Mesenchymal stem cell (in vitro differentiated cells and primary cell): ENCODE measurements around the gene MPZL2.

Experiments
- DNase-seq: peaks from one replicate; pipeline ENCODE4 v3.0.0-alpha.2; 2013
- H2AFZ ChIP-seq: one replicate; pipeline ENCODE4 v1.6.1; 2013; ENCODE audit warnings: low read depth, mild to moderate bottlenecking, control low read depth, inconsistent platforms, low read length, moderate library complexity
- H2AK5ac ChIP-seq: 2 replicates; pipeline ENCODE4 v1.6.1; 2013; ENCODE audit warnings: low read length, moderate library complexity, mild to moderate bottlenecking, inconsistent platforms; ENCODE audit not compliant: severe bottlenecking
- H2BK120ac ChIP-seq: one replicate; pipeline ENCODE4 v1.6.1; 2013; ENCODE audit warnings: low read depth, mild to moderate bottlenecking, inconsistent platforms, low read length, moderate library complexity
- H2BK12ac ChIP-seq, 2 experiments: one replicate each; pipeline ENCODE4 v1.6.1; 2013; ENCODE audit warnings: inconsistent platforms in 2 of 2, low read length in 2 of 2, mild to moderate bottlenecking in 2 of 2, moderate library complexity in 2 of 2, control low read depth in 1 of 2
- H2BK15ac ChIP-seq: one replicate; pipeline ENCODE4 v1.6.1; 2013; ENCODE audit warnings: mild to moderate bottlenecking, low read depth, inconsistent platforms; ENCODE audit not compliant: poor library complexity, severe bottlenecking
- H2BK5ac ChIP-seq: 2 replicates; pipeline ENCODE4 v1.6.1; 2013; ENCODE audit warnings: low read depth, mild to moderate bottlenecking, low read length, control low read depth, inconsistent platforms; ENCODE audit not compliant: poor library complexity, severe bottlenecking
- H3K14ac ChIP-seq, 2 experiments: one replicate each; pipeline ENCODE4 v1.6.1; 2013; ENCODE audit warnings: inconsistent platforms in 2 of 2, low read length in 2 of 2, control low read depth in 1 of 2, mild to moderate bottlenecking in 1 of 2, moderate library complexity in 1 of 2
- H3K18ac ChIP-seq, 2 experiments: one replicate each; pipeline ENCODE4 v1.6.1; 2013; ENCODE audit warnings: inconsistent platforms in 2 of 2, low read length in 2 of 2, control low read depth in 1 of 2, low read depth in 1 of 2, mild to moderate bottlenecking in 1 of 2
- H3K23ac ChIP-seq, 2 experiments: one replicate each; pipeline ENCODE4 v1.6.1; 2013; ENCODE audit warnings: inconsistent platforms in 2 of 2, low read length in 2 of 2, mild to moderate bottlenecking in 2 of 2, moderate library complexity in 2 of 2, control low read depth in 1 of 2
- H3K27ac ChIP-seq: 2 replicates; pipeline ENCODE4 v1.5.1; 2013; ENCODE audit warnings: mild to moderate bottlenecking, moderate library complexity, low read length, control low read depth, inconsistent platforms; ENCODE audit not compliant: poor library complexity, severe bottlenecking
- H3K27me3 ChIP-seq, 2 experiments: 2 replicates each; pipeline versions ENCODE4 v1.6.1 to v1.7.0; 2013; ENCODE audit warnings: low read length in 2 of 2, mild to moderate bottlenecking in 2 of 2, moderate library complexity in 2 of 2, control low read depth in 1 of 2, inconsistent platforms in 1 of 2; ENCODE audit not compliant: control insufficient read depth in 1 of 2, insufficient read depth in 1 of 2
- H3K36me3 ChIP-seq, 2 experiments: 2 replicates each; pipeline versions ENCODE4 v1.6.1 to v1.7.0; 2013; ENCODE audit warnings: low read length in 2 of 2, control low read depth in 1 of 2, inconsistent platforms in 1 of 2, low read depth in 1 of 2, mild to moderate bottlenecking in 1 of 2; ENCODE audit not compliant: insufficient read depth in 2 of 2, control insufficient read depth in 1 of 2
- H3K4ac ChIP-seq, 2 experiments: one replicate each; pipeline ENCODE4 v1.6.1; 2013; ENCODE audit warnings: inconsistent platforms in 2 of 2, low read length in 2 of 2, mild to moderate bottlenecking in 2 of 2, moderate library complexity in 2 of 2, control low read depth in 1 of 2, low read depth in 1 of 2
- H3K4me1 ChIP-seq: 2 replicates; pipeline ENCODE4 v1.6.1; 2013; ENCODE audit warnings: low read depth, low read length, control low read depth; ENCODE audit not compliant: control insufficient read depth, insufficient read depth
- H3K4me2 ChIP-seq: 2 replicates; pipeline ENCODE4 v1.6.1; 2013; ENCODE audit warnings: low read length, mild to moderate bottlenecking, inconsistent platforms; ENCODE audit not compliant: poor library complexity, severe bottlenecking
- H3K4me3 ChIP-seq, 2 experiments: 2 replicates each; pipeline versions ENCODE4 v1.5.1 to v1.7.0; 2013; ENCODE audit warnings: low read length in 2 of 2, mild to moderate bottlenecking in 2 of 2, control low read depth in 1 of 2, low read depth in 1 of 2; ENCODE audit not compliant: insufficient read depth in 1 of 2
- H3K79me1 ChIP-seq: replicated peaks from 2 replicates; pipeline ENCODE4 v1.6.1; 2013; ENCODE audit warnings: mild to moderate bottlenecking, control low read depth, low read length, inconsistent platforms; ENCODE audit not compliant: poor library complexity, severe bottlenecking
- H3K9ac ChIP-seq: 2 replicates; pipeline ENCODE4 v1.7.0; 2013; ENCODE audit warnings: mild to moderate bottlenecking, low read length, moderate library complexity
- H3K9me3 ChIP-seq: 2 replicates; pipeline ENCODE4 v1.7.0; 2013; ENCODE audit warnings: mild to moderate bottlenecking, low read length; ENCODE audit not compliant: control insufficient read depth
- H4K8ac ChIP-seq: one replicate; pipeline ENCODE4 v1.6.1; 2013; ENCODE audit warnings: inconsistent platforms, mild to moderate bottlenecking, low read length, moderate library complexity
- H4K91ac ChIP-seq: one replicate; pipeline ENCODE4 v1.6.1; 2013; ENCODE audit warnings: mild to moderate bottlenecking, low read length, inconsistent platforms
- WGBS: methylation state at CpG from one replicate; pipeline ENCODE4 v1.1.7; 2013; ENCODE audit warnings: mixed read lengths; 5-methylcytosine and 5-hydroxymethylcytosine counted together

MPZL2 gene

GRCh38 chr11:118239509-118240205 is 24.4 kb downstream of the MPZL2 start:
- H3K4me1 ChIP-seq = no peaks in the 10 kb centered on the region
- no peak overlapping the region for H3K4me3 ChIP-seq
- no peak overlapping the region for H4K8ac ChIP-seq
- H2BK15ac ChIP-seq = no peak overlapping the region
- no peak overlapping the region for H2BK120ac ChIP-seq
- no peak overlapping the region for H2BK12ac ChIP-seq
- H3K18ac ChIP-seq = no peak overlapping the region
- H4K91ac ChIP-seq = no peak overlapping the region
- no peak for DNase-seq
- H3K27me3 ChIP-seq = peaks cover 23 to 48% of the 10 kb centered on the region in 2 experiments
- H3K9ac ChIP-seq = no peak overlapping the region
- H3K27ac ChIP-seq = no peak overlapping the region
- H3K14ac ChIP-seq = no peak overlapping the region
- no peaks in the 10 kb centered on the region for H3K36me3 ChIP-seq
- H3K79me1 ChIP-seq = no peaks in the 10 kb centered on the region
- no peak overlapping the region for H3K4ac ChIP-seq
- no peaks in the 10 kb centered on the region for H3K9me3 ChIP-seq
- no peak overlapping the region for H3K23ac ChIP-seq
- 73% methylated on average over 2 of the region's 5 CpGs for WGBS
- H2AFZ ChIP-seq = no peak overlapping the region
- no peak overlapping the region for H2AK5ac ChIP-seq
- H2BK5ac ChIP-seq = no peak overlapping the region
- no peak overlapping the region for H3K4me2 ChIP-seq

GRCh38 chr11:118238929-118239328 is 25.2 kb downstream of the MPZL2 start:
- Histone ChIP-seq H3K9ac (no peak overlapping the region), H3K9me3 (no peaks in the 10 kb centered on the region), H3K4me3 (no peak overlapping the region), H2AFZ (no peak overlapping the region), H3K18ac (no peak overlapping the region), H3K36me3 (no peaks in the 10 kb centered on the region), H2BK5ac (no peak overlapping the region), H3K27me3 (peaks cover 18 to 47% of the 10 kb centered on the region in 2 experiments), H3K23ac (no peak overlapping the region), H3K79me1 (no peaks in the 10 kb centered on the region), H3K4me2 (no peak overlapping the region), H2BK15ac (no peak overlapping the region), H4K91ac (no peak overlapping the region), H2AK5ac (no peak overlapping the region), H3K4me1 (no peaks in the 10 kb centered on the region), H3K14ac (no peak overlapping the region), H2BK12ac (no peak overlapping the region), H3K4ac (no peak overlapping the region), H4K8ac (no peak overlapping the region), H2BK120ac (no peak overlapping the region), H3K27ac (no peak overlapping the region)
- WGBS = 78% methylated on average over 1 of the region's 1 CpG
- no peak for DNase-seq

- Histone ChIP-seq H3K36me3 (no peaks in the 10 kb centered on the region), H3K9ac (no peak overlapping the region), H4K91ac (no peak overlapping the region), H2AK5ac (no peak overlapping the region), H3K4me3 (no peak overlapping the region), H3K4ac (no peak overlapping the region), H3K27ac (no peak overlapping the region), H3K14ac (no peak overlapping the region), H2BK120ac (no peak overlapping the region), H3K4me2 (no peak overlapping the region), H2BK12ac (no peak overlapping the region), H2AFZ (no peak overlapping the region), H2BK5ac (no peak overlapping the region), H3K79me1 (no peaks in the 10 kb centered on the region), H3K4me1 (no peaks in the 10 kb centered on the region), H2BK15ac (no peak overlapping the region), H4K8ac (no peak overlapping the region), H3K27me3 (peaks cover 18 to 45% of the 10 kb centered on the region in 2 experiments), H3K23ac (no peak overlapping the region), H3K18ac (no peak overlapping the region), H3K9me3 (no peaks in the 10 kb centered on the region)
- 90% methylated on average over 2 of the region's 2 CpGs for WGBS
- DNase-seq = no peak
Observed at GRCh38 chr11:118238421-118238820, 25.7 kb downstream of the MPZL2 start.

GRCh38 chr11:118236170-118236569 is 27.9 kb downstream of the MPZL2 start:
- H3K9ac ChIP-seq = no peak overlapping the region
- no peaks in the 10 kb centered on the region for H3K4me1 ChIP-seq
- no peak overlapping the region for H2BK12ac ChIP-seq
- H3K4ac ChIP-seq = no peak overlapping the region
- no peak overlapping the region for H2BK120ac ChIP-seq
- H2AK5ac ChIP-seq = no peak overlapping the region
- H3K79me1 ChIP-seq = no peaks in the 10 kb centered on the region
- WGBS = 79% methylated on average over 2 of the region's 2 CpGs
- no peak overlapping the region for H3K18ac ChIP-seq
- H4K8ac ChIP-seq = no peak overlapping the region
- H3K4me3 ChIP-seq = no peak overlapping the region
- H3K4me2 ChIP-seq = no peak overlapping the region
- no peak overlapping the region for H3K27ac ChIP-seq
- no peak overlapping the region for H2AFZ ChIP-seq
- no peak overlapping the region for H2BK15ac ChIP-seq
- no peak overlapping the region for H3K23ac ChIP-seq
- H3K36me3 ChIP-seq = no peaks in the 10 kb centered on the region
- H3K9me3 ChIP-seq = no peaks in the 10 kb centered on the region
- no peak overlapping the region for H2BK5ac ChIP-seq
- H4K91ac ChIP-seq = no peak overlapping the region
- no peak overlapping the region for H3K14ac ChIP-seq
- DNase-seq = no peak
- H3K27me3 ChIP-seq = peaks cover 8 to 42% of the 10 kb centered on the region in 2 experiments
